Measurements from ENCODE around the gene TAS1R1.

TAS1R1 gene

GRCh38 chr1:6534248-6534822, 20.8 kb upstream of the TAS1R1 start:
- no peaks in the 10 kb centered on the region for H3K27me3 ChIP-seq (replicated peaks; ENCODE audit: control insufficient read depth, insufficient read depth, low read length)
- H3K4me3 ChIP-seq (replicated peaks; ENCODE audit: low read depth, low read length) = no peak overlapping the region
- no peak for DNase-seq (ENCODE audit: extremely low read depth, insufficient read length)
- no peak for TF ChIP-seq CTCF (IDR thresholded peaks at IDR 0.05; ENCODE audit: insufficient read depth, low read length, poor library complexity, severe bottlenecking)
- H3K36me3 ChIP-seq (ENCODE audit: control insufficient read depth, insufficient read depth, low read length) = peaks cover 14% of the 10 kb centered on the region

- peaks cover 14% of the 10 kb centered on the region for H3K36me3 ChIP-seq (ENCODE audit: control insufficient read depth, insufficient read depth, low read length)
- DNase-seq (ENCODE audit: extremely low read depth, insufficient read length) = no peak
- no peak overlapping the region for H3K4me3 ChIP-seq (replicated peaks; ENCODE audit: low read depth, low read length)
- no peaks in the 10 kb centered on the region for H3K27me3 ChIP-seq (replicated peaks; ENCODE audit: control insufficient read depth, insufficient read depth, low read length)
- TF ChIP-seq CTCF (IDR thresholded peaks at IDR 0.05; ENCODE audit: insufficient read depth, low read length, poor library complexity, severe bottlenecking) = no peak
Observed at GRCh38 chr1:6535214-6535613, 19.9 kb upstream of the TAS1R1 start.

- no peak for DNase-seq (ENCODE audit: extremely low read depth, insufficient read length)
- no peak for TF ChIP-seq CTCF (IDR thresholded peaks at IDR 0.05; ENCODE audit: insufficient read depth, low read length, poor library complexity, severe bottlenecking)
- H3K27me3 ChIP-seq (replicated peaks; ENCODE audit: control insufficient read depth, insufficient read depth, low read length) = no peaks in the 10 kb centered on the region
- H3K36me3 ChIP-seq (ENCODE audit: control insufficient read depth, insufficient read depth, low read length) = peaks cover 11% of the 10 kb centered on the region
- H3K4me3 ChIP-seq (replicated peaks; ENCODE audit: low read depth, low read length) = no peak overlapping the region
Observed at GRCh38 chr1:6536291-6536690, 18.8 kb upstream of the TAS1R1 start.

- no peak for TF ChIP-seq CTCF (IDR thresholded peaks at IDR 0.05; ENCODE audit: insufficient read depth, low read length, poor library complexity, severe bottlenecking)
- H3K4me3 ChIP-seq (replicated peaks; ENCODE audit: low read depth, low read length) = no peak overlapping the region
- no peak for DNase-seq (ENCODE audit: extremely low read depth, insufficient read length)
- no peaks in the 10 kb centered on the region for H3K27me3 ChIP-seq (replicated peaks; ENCODE audit: control insufficient read depth, insufficient read depth, low read length)
- peaks cover 4% of the 10 kb centered on the region for H3K36me3 ChIP-seq (ENCODE audit: control insufficient read depth, insufficient read depth, low read length)
Observed at GRCh38 chr1:6538956-6539355, 16.2 kb upstream of the TAS1R1 start.

GRCh38 chr1:6544831-6545230, 10.3 kb upstream of the TAS1R1 start:
- peaks cover 14% of the 10 kb centered on the region for H3K36me3 ChIP-seq (ENCODE audit: control insufficient read depth, insufficient read depth, low read length)
- DNase-seq (ENCODE audit: extremely low read depth, insufficient read length) = no peak

More at GRCh38 chr1:6544831-6545230, 10.3 kb upstream of the TAS1R1 start:
- no peak for TF ChIP-seq CTCF (IDR thresholded peaks at IDR 0.05; ENCODE audit: insufficient read depth, low read length, poor library complexity, severe bottlenecking)
- Histone ChIP-seq H3K4me3 (replicated peaks; ENCODE audit: low read depth, low read length) (no peak overlapping the region), H3K27me3 (replicated peaks; ENCODE audit: control insufficient read depth, insufficient read depth, low read length) (no peaks in the 10 kb centered on the region)
